KMS-11 (cell line): ENCODE measurements around the gene ATF4.

Experiments
- H2AFZ ChIP-seq: fragments of 200-600 bp; sonication (generic); 2 replicates; pipeline ENCODE4 v1.6.1; 2016; ENCODE audit warnings: antibody characterized with exemption, mixed run types, low read depth
- H3K27ac ChIP-seq: fragments of 200-600 bp; sonication (generic); 2 replicates; pipeline ENCODE4 v1.6.1; 2016; ENCODE audit warnings: mild to moderate bottlenecking, mixed run types
- H3K27me3 ChIP-seq: fragments of 200-600 bp; sonication (generic); 2 replicates; pipeline ENCODE4 v1.6.1; 2017; ENCODE audit warnings: mild to moderate bottlenecking, low read depth, mixed run types, moderate library complexity; ENCODE audit not compliant: insufficient read depth
- H3K36me3 ChIP-seq: fragments of 200-600 bp; sonication (generic); 2 replicates; pipeline ENCODE4 v1.6.1; 2017; ENCODE audit warnings: mild to moderate bottlenecking, mixed run types; ENCODE audit not compliant: insufficient read depth
- H3K4me1 ChIP-seq: fragments of 200-600 bp; sonication (generic); 2 replicates; pipeline ENCODE4 v1.6.1; 2016; ENCODE audit warnings: mild to moderate bottlenecking, low read depth, mixed run types; ENCODE audit not compliant: poor library complexity, severe bottlenecking
- H3K4me2 ChIP-seq: fragments of 200-600 bp; sonication (generic); 2 replicates; pipeline ENCODE4 v1.7.0; 2016; ENCODE audit warnings: mild to moderate bottlenecking, mixed run types
- H3K4me3 ChIP-seq: fragments of 200-600 bp; sonication (generic); IDR thresholded peaks from 2 replicates; pipeline ENCODE4 v1.6.1; 2017; ENCODE audit warnings: low read depth, low read length, mixed read lengths; ENCODE audit not compliant: insufficient read depth
- H3K79me2 ChIP-seq: fragments of 200-600 bp; sonication (generic); 2 replicates; pipeline ENCODE4 v1.6.1; 2016; ENCODE audit warnings: low read depth, mixed run types; ENCODE audit not compliant: insufficient read depth
- H3K9ac ChIP-seq: fragments of 200-600 bp; sonication (generic); 2 replicates; pipeline ENCODE4 v1.6.1; 2016; ENCODE audit warnings: mild to moderate bottlenecking, mixed run types
- H4K20me1 ChIP-seq: fragments of 200-600 bp; sonication (generic); 2 replicates; pipeline ENCODE4 v1.6.1; 2016; ENCODE audit warnings: mild to moderate bottlenecking, mixed run types; ENCODE audit not compliant: insufficient read depth
- CTCF ChIP-seq: fragments of 200-600 bp; sonication (generic); conservative IDR thresholded peaks from 2 replicates; pipeline ENCODE4 v1.6.1; 2017; ENCODE audit warnings: low read depth, mild to moderate bottlenecking, antibody characterized with exemption, low read length, moderate library complexity, mixed read lengths

Gene ATF4

DNA sequence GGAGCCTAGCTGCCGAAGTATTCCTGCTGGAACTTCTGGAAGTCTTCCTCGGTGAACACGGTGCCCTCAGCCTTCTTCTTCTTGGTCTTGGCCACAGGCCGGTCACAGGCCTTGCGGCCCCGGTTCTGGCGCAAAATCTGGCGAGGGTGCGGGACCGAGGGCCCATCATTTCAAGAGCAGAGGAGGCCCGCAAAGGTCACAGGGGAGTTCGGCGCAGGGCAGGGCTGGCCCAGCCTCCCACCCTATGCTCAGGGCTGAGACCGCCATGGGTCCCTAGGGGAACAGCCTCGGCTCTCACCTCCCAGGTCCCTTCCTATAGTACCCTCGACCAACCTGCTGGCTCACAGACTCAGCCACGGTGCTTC lies 9.1 kb downstream of the ATF4 start:
- peaks cover 42% of the 10 kb centered on the region for H3K4me1 ChIP-seq
- H3K9ac ChIP-seq: no peak overlapping the region
- H4K20me1 ChIP-seq: peaks cover 4% of the 10 kb centered on the region; the same call in 1 of the 2 replicates

GRCh38 chr22:39530116-39530515 lies 9.8 kb downstream of the ATF4 start:
- Histone ChIP-seq H3K36me3 (no peaks in the 10 kb centered on the region), H3K4me2 (peak overlapping the region; percentile 20; the same call in 1 of the 2 replicates), H3K27me3 (no peaks in the 10 kb centered on the region), H3K9ac (no peak overlapping the region), H3K79me2 (peaks cover 21% of the 10 kb centered on the region; the same call in 1 of the 2 replicates), H3K4me3 (no peak overlapping the region), H2AFZ (no peak overlapping the region), H4K20me1 (no peaks in the 10 kb centered on the region), H3K4me1 (peaks cover 42% of the 10 kb centered on the region), H3K27ac (no peak overlapping the region)
- no peak for TF ChIP-seq CTCF

More for the DNA sequence above, 9.1 kb downstream of the ATF4 start:
- Histone ChIP-seq H3K4me2 (peak overlapping the region; percentile 20; the same call in 1 of the 2 replicates), H3K27ac (no peak overlapping the region), H3K4me3 (no peak overlapping the region), H3K36me3 (no peaks in the 10 kb centered on the region), H2AFZ (no peak overlapping the region), H3K27me3 (no peaks in the 10 kb centered on the region), H3K79me2 (peaks cover 21% of the 10 kb centered on the region; the same call in 1 of the 2 replicates)
- peak; percentile 43 for TF ChIP-seq CTCF

DNA sequence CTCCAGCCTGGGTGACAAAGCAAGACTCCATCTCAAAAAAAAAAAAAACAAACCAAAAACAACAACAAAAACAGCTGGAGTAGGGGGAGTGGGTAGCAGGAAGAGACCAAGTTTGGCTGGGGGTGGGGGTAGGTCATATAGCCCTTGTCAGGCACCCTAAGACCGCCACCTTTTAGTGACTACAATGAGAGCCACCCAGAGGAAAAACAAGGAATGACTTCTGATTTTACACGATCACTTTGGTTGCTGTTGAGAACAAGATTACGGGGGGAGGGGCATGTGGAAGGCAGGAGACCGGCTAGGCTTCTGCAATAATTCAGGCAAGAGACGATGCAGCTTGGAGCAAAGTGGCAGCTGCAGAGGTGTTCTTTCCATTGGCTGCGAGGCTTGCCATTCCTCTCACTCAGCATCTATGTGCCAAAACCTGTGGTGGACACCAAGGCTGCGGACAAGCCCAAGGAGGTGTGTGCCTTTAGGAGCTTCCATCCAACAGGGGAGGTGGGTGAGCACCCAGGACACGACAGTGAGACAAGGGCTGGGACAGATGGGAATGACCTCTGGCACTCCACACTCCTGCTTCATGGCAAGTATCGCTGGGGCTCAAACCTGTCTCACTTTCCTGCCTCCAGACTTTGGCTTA lies 10.4 kb downstream of the ATF4 start:
- Histone ChIP-seq H3K9ac (no peak overlapping the region), H3K27ac (no peak overlapping the region), H3K4me2 (peak overlapping the region; percentile 71), H3K36me3 (no peaks in the 10 kb centered on the region), H3K4me3 (no peak overlapping the region), H3K4me1 (peaks cover 42% of the 10 kb centered on the region), H4K20me1 (no peaks in the 10 kb centered on the region), H2AFZ (no peak overlapping the region), H3K79me2 (peaks cover 21% of the 10 kb centered on the region; the same call in 1 of the 2 replicates), H3K27me3 (no peaks in the 10 kb centered on the region)
- peak; percentile 48 for TF ChIP-seq CTCF

GRCh38 chr22:39532215-39533073 lies 12.1 kb downstream of the ATF4 start, which contains the start of gene RPS19BP1:
TSS of gene RPS19BP1 (minus strand) at chr22:39532748. CDS start at chr22:39532738, 10 bp downstream.
- peak within 1 kb of the TSS; percentile 42; the same call in 1 of the 2 replicates for H3K27ac ChIP-seq

More at GRCh38 chr22:39532215-39533073, 12.1 kb downstream of the ATF4 start, which contains the start of gene RPS19BP1:
- Histone ChIP-seq H3K9ac (peak within 1 kb of the TSS; percentile 69), H3K4me3 (no peak within 1 kb of the TSS), H3K4me2 (peak within 1 kb of the TSS; percentile 71), H3K4me1 (peaks cover 41% of the 10 kb centered on the region), H3K36me3 (no peaks in the 10 kb centered on the region), H3K27me3 (no peaks in the 10 kb centered on the region), H4K20me1 (no peaks in the 10 kb centered on the region), H3K79me2 (peaks cover 21% of the 10 kb centered on the region; the same call in 1 of the 2 replicates), H2AFZ (peak within 1 kb of the TSS; percentile 73)
- no peak for TF ChIP-seq CTCF
